GM12873 (cell line): ENCODE results near the gene ECPAS.

Source experiments
- CTCF ChIP-seq: IDR thresholded peaks from 2 replicates; pipeline ENCODE4 v1.5.1; 2012; ENCODE audit warnings: low read depth, mild to moderate bottlenecking, moderate library complexity, low read length, control low read depth; ENCODE audit not compliant: insufficient read depth; ENCODE audit errors: missing control alignments

The ECPAS gene

GRCh38 chr9:111483858-111484571 is at the start of gene ECPAS:
TSS of gene ECPAS (minus strand) at chr9:111484383. CDS start at chr9:111472918, 11,465 bp downstream.
- no peak for TF ChIP-seq CTCF

- no peak for TF ChIP-seq CTCF
Observed at GRCh38 chr9:111533099-111533790, 49.1 kb upstream of the ECPAS start.

- TF ChIP-seq CTCF = no peak
Observed at GRCh38 chr9:111531716-111532115, 47.5 kb upstream of the ECPAS start.

GRCh38 chr9:111529787-111530186 is 45.6 kb upstream of the ECPAS start:
- TF ChIP-seq CTCF = no peak

GRCh38 chr9:111527347-111527746 is 43.2 kb upstream of the ECPAS start:
- no peak for TF ChIP-seq CTCF

- TF ChIP-seq CTCF = no peak
Observed at GRCh38 chr9:111525056-111525977, 41.1 kb upstream of the ECPAS start, which contains the start of gene ZNF483. TSS of gene ZNF483 (plus strand) at chr9:111525179. CDS start at chr9:111527396, 2,217 bp downstream.

GRCh38 chr9:111524731-111525055 is 40.5 kb upstream of the ECPAS start:
- TF ChIP-seq CTCF = no peak
